ENCODE data around the gene SNTG2. TPM values are rescaled to one million over a fixed set of nuclear protein-coding genes. Genes with fewer than 3 reads are reported as not detected.

SNTG2 gene
- total RNA-seq, 6 experiments from 2014 or later, result not detected

DNA sequence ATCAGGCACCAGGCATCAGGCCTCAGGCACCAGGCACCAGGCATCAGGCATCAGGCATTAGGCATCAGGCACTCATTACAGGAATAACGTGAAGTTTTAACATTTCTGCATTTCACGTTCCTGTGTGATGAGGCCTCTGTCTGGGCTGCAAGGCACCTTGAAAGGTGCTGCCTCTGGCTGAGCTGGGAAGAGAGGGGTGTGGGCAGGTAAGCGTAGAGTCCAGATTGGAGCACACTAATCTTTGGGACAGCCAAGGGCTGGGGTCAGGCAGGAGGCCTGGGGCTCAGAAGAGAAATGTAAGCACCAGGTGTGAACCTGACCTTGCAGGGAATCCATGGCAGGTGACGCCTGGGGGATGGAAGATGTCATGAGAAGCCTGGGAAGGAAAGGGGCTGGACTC, 25.3 kb upstream of the SNTG2 start:
- no peaks in the 10 kb centered on the region for H3K9me3 ChIP-seq
- WGBS (ENCODE audit: insufficient coverage, low coverage, low lambda C conversion rate, missing lambda C conversion rate), result 58% methylated on average over 4 of the region's 4 CpGs
- ATAC-seq, result no peak

DNA sequence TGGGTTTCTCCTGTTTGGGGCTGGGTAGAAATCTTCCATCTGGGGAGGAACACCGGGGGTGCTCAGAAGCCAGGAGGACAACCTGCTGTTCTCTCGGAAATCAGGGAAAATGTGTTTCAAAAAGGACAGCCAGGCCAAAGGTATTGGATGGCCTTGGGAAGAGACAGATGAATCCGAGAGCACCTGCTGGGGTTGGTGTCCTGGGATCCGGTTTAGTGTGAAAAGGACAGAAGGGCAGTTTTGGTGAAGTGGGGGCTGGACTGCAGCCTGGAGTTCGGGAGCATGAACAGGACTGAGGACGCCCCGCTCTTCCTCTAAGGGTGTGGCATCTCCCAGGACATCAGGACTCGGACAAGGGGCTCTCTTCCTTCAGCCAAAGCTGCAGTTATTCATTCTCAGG, 24.9 kb upstream of the SNTG2 start:
- Histone ChIP-seq H3K27ac (no peak overlapping the region), H3K4me3 (no peak overlapping the region), H3K36me3 (no peaks in the 10 kb centered on the region), H3K9me3 (no peaks in the 10 kb centered on the region), H3K27me3 (no peaks in the 10 kb centered on the region), H3K4me1 (no peaks in the 10 kb centered on the region)
- ATAC-seq (no peak), DNase-seq (no peak)
- 40% methylated on average over 4 of the region's 8 CpGs for WGBS (ENCODE audit: insufficient coverage, low coverage, low lambda C conversion rate, missing lambda C conversion rate)
- TF ChIP-seq, protein P1, sequence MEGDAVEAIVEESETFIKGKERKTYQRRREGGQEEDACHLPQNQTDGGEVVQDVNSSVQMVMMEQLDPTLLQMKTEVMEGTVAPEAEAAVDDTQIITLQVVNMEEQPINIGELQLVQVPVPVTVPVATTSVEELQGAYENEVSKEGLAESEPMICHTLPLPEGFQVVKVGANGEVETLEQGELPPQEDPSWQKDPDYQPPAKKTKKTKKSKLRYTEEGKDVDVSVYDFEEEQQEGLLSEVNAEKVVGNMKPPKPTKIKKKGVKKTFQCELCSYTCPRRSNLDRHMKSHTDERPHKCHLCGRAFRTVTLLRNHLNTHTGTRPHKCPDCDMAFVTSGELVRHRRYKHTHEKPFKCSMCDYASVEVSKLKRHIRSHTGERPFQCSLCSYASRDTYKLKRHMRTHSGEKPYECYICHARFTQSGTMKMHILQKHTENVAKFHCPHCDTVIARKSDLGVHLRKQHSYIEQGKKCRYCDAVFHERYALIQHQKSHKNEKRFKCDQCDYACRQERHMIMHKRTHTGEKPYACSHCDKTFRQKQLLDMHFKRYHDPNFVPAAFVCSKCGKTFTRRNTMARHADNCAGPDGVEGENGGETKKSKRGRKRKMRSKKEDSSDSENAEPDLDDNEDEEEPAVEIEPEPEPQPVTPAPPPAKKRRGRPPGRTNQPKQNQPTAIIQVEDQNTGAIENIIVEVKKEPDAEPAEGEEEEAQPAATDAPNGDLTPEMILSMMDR (IDR thresholded peaks at IDR 0.05), result no peak
- TF ChIP-seq POLR2A (IDR thresholded peaks at IDR 0.05), result no peak
- intact Hi-C loops (cut with DNase I), result no loop called here

More for the DNA sequence above, 25.3 kb upstream of the SNTG2 start:
- no peaks in the 10 kb centered on the region for H3K27me3 ChIP-seq
- TF ChIP-seq, protein P1 (IDR thresholded peaks at IDR 0.05), result no peak
- TF ChIP-seq POLR2A (IDR thresholded peaks at IDR 0.05), result no peak
- no peak for DNase-seq
- no peaks in the 10 kb centered on the region for H3K4me1 ChIP-seq
- no peak overlapping the region for H3K4me3 ChIP-seq
- no peak overlapping the region for H3K27ac ChIP-seq
- no peaks in the 10 kb centered on the region for H3K36me3 ChIP-seq
- intact Hi-C loops (cut with DNase I), result no loop called here

DNA sequence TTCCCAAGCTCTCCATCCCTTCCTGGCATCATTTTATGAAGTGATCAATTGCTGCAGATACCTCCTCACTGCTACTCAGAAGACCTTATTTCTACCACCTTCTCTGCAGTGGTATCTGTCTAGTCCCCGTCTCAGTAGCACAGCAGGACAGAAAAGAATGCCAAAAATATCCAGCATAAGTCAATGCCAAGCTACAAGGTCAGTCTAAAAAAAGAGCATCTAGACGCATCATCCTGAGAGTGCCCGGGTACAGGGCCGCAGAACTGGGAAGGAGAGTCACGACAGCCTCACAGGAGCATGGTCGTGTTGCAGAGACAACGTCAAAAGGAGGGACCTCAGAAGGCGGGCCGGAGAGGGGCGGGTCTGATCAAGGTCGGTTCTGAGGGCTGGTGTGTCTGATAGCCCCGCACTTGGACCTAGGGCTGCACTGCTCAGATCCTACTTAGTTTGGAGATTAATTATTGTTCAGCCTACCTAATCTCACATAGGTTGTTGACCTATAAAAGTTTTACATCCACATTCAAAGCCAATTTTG, 24.3 kb upstream of the SNTG2 start:
- Histone ChIP-seq H3K9me3 (no peaks in the 10 kb centered on the region), H3K36me3 (no peaks in the 10 kb centered on the region), H3K27me3 (no peaks in the 10 kb centered on the region), H3K4me3 (no peak overlapping the region), H3K27ac (no peak overlapping the region), H3K4me1 (no peaks in the 10 kb centered on the region)
- TF ChIP-seq POLR2A (IDR thresholded peaks at IDR 0.05), result no peak
- TF ChIP-seq, protein P1 (IDR thresholded peaks at IDR 0.05), result no peak
- intact Hi-C loops (cut with DNase I), result no loop called here
- DNase-seq (no peak), ATAC-seq (no peak)
- WGBS (ENCODE audit: insufficient coverage, low coverage, low lambda C conversion rate, missing lambda C conversion rate), result 59% methylated on average over 12 of the region's 12 CpGs

DNA sequence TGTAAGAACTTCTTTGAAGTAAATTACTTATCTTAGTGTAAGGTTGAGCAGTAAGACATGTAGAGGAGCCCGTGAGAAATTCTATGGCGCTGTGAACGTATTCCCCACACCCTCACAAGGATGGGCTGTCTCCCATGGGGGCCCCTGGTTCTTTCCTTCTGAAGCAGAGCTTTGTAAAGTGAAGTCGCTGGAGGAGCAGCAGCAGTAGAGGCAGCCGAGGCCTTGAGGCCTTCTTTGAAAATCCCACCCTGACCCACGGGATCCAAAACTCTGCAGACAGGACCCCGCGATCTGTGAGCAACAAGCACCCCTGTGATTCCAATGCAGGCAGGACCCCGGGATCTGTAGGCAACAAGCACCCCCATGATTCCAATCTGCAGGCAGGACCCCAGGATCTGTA, 23.8 kb upstream of the SNTG2 start:
- Histone ChIP-seq H3K9me3 (no peaks in the 10 kb centered on the region), H3K27ac (no peak overlapping the region), H3K4me3 (no peak overlapping the region), H3K36me3 (no peaks in the 10 kb centered on the region), H3K4me1 (no peaks in the 10 kb centered on the region), H3K27me3 (no peaks in the 10 kb centered on the region)
- DNase-seq, result no peak
- 77% methylated on average over 5 of the region's 9 CpGs for WGBS (ENCODE audit: insufficient coverage, low coverage, low lambda C conversion rate, missing lambda C conversion rate)
- TF ChIP-seq POLR2A (IDR thresholded peaks at IDR 0.05), result no peak
- TF ChIP-seq, protein P1 (IDR thresholded peaks at IDR 0.05), result no peak
- intact Hi-C loops (cut with DNase I), result no loop called here
- ATAC-seq, result no peak
